Trophoblast cell (in vitro differentiated cells and primary cell): ENCODE measurements around the gene PRSS3.
"Not testable (repeated sequence)": the region's sequence is repeated elsewhere in the genome, so short reads cannot be mapped to it uniquely, and the experiment has no call there.

Source experiments
- DNase-seq, 2 donors: peaks; one replicate each; pipeline ENCODE4 v3.0.0-alpha.2; 2016
- H2AFZ ChIP-seq: 2 replicates; pipeline ENCODE4 v1.6.1; 2013; ENCODE audit warnings: low read length, moderate library complexity, mild to moderate bottlenecking; ENCODE audit not compliant: insufficient read depth, poor library complexity
- H2AK5ac ChIP-seq: 2 replicates; pipeline ENCODE4 v1.6.1; 2013; ENCODE audit warnings: mild to moderate bottlenecking, low read length
- H2BK120ac ChIP-seq: 2 replicates; pipeline ENCODE4 v1.6.1; 2013; ENCODE audit warnings: low read length, mild to moderate bottlenecking, moderate library complexity; ENCODE audit not compliant: insufficient read depth, poor library complexity
- H2BK12ac ChIP-seq: 2 replicates; pipeline ENCODE4 v1.6.1; 2013; ENCODE audit warnings: mild to moderate bottlenecking, low read length, moderate library complexity
- H2BK5ac ChIP-seq: 2 replicates; pipeline ENCODE4 v1.6.1; 2013; ENCODE audit warnings: low read length, low read depth, moderate library complexity, mild to moderate bottlenecking; ENCODE audit not compliant: poor library complexity
- H3K14ac ChIP-seq: 2 replicates; pipeline ENCODE4 v1.6.1; 2013; ENCODE audit warnings: mild to moderate bottlenecking, low read length
- H3K18ac ChIP-seq: 2 replicates; pipeline ENCODE4 v1.6.1; 2013; ENCODE audit warnings: mild to moderate bottlenecking, low read length
- H3K23ac ChIP-seq: 2 replicates; pipeline ENCODE4 v1.6.1; 2013; ENCODE audit warnings: low read length
- H3K27ac ChIP-seq: 2 replicates; pipeline ENCODE4 v1.5.1; 2013; ENCODE audit warnings: low read depth, mild to moderate bottlenecking, inconsistent platforms, low read length, moderate library complexity
- H3K27me3 ChIP-seq: 2 replicates; pipeline ENCODE4 v1.6.1; 2013; ENCODE audit warnings: inconsistent platforms, mild to moderate bottlenecking, low read length, moderate library complexity; ENCODE audit not compliant: insufficient read depth
- H3K36me3 ChIP-seq, 2 experiments: 1 replicate in 1 of 2; 2 replicates in 1 of 2; pipeline ENCODE4 v1.6.1; 2013; ENCODE audit warnings: low read length in 2 of 2, mild to moderate bottlenecking in 2 of 2, moderate library complexity in 1 of 2; ENCODE audit not compliant: insufficient read depth in 2 of 2, control insufficient read depth in 1 of 2
- H3K4ac ChIP-seq: 2 replicates; pipeline ENCODE4 v1.6.1; 2013; ENCODE audit warnings: low read depth, mild to moderate bottlenecking, low read length, moderate library complexity
- H3K4me1 ChIP-seq, 2 experiments: 1 replicate in 1 of 2; 2 replicates in 1 of 2; pipeline ENCODE4 v1.6.1; 2013; ENCODE audit warnings: low read length in 2 of 2, mild to moderate bottlenecking in 2 of 2, moderate library complexity in 1 of 2; ENCODE audit not compliant: insufficient read depth in 2 of 2, control insufficient read depth in 1 of 2
- H3K4me2 ChIP-seq: 2 replicates; pipeline ENCODE4 v1.6.1; 2013; ENCODE audit warnings: inconsistent platforms, mild to moderate bottlenecking, low read length, moderate library complexity
- H3K4me3 ChIP-seq: 2 replicates; pipeline ENCODE4 v1.5.1; 2013; ENCODE audit warnings: mild to moderate bottlenecking, low read depth, low read length, inconsistent platforms
- H3K79me1 ChIP-seq: one replicate; pipeline ENCODE4 v1.6.1; 2013; ENCODE audit warnings: low read length
- H3K79me2 ChIP-seq: 2 replicates; pipeline ENCODE4 v1.6.1; 2013; ENCODE audit warnings: low read length, mild to moderate bottlenecking; ENCODE audit not compliant: control insufficient read depth, insufficient read depth, poor library complexity
- H3K9ac ChIP-seq: 2 replicates; pipeline ENCODE4 v1.6.1; 2013; ENCODE audit warnings: mild to moderate bottlenecking, low read length
- H3K9me3 ChIP-seq: 2 replicates; pipeline ENCODE4 v1.6.1; 2013; ENCODE audit warnings: low read depth, mild to moderate bottlenecking, control low read depth, inconsistent platforms, low read length; ENCODE audit not compliant: insufficient read depth
- H4K12ac ChIP-seq: 2 replicates; pipeline ENCODE4 v1.6.1; 2013; ENCODE audit warnings: low read depth, mild to moderate bottlenecking, low read length, moderate library complexity
- H4K8ac ChIP-seq: 2 replicates; pipeline ENCODE4 v1.6.1; 2013; ENCODE audit warnings: low read depth, mild to moderate bottlenecking, low read length, moderate library complexity
- H4K91ac ChIP-seq: one replicate; pipeline ENCODE4 v1.6.1; 2013; ENCODE audit warnings: low read depth, mild to moderate bottlenecking, low read length, moderate library complexity
- WGBS: extraction: QIAGEN DNeasy Blood & Tissue Kit; methylation state at CpG from one replicate; pipeline ENCODE4 v1.1.7; 2013; ENCODE audit warnings: missing lambda C conversion rate; ENCODE audit not compliant: insufficient read length, insufficient coverage; ENCODE audit errors: extremely low coverage; 5-methylcytosine and 5-hydroxymethylcytosine counted together

Gene PRSS3

DNA sequence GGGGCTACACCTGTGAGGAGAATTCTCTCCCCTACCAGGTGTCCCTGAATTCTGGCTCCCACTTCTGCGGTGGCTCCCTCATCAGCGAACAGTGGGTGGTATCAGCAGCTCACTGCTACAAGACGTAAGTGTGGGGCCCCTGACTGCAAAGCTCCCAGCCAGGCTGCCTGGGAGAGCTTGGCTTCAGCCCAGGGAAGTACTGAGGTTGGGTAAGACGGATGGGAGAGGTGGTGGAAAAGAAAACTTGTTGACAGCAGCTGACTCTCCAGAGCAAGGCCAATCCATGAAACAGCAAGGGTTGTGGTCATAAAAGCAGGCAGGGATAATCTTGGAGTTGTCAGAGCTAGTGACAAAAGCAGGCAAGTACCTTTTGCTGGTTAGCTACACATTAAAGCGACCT is 1.3 kb downstream of the PRSS3 start:
- not testable (repeated sequence) for H3K27me3 ChIP-seq, H3K27ac ChIP-seq, H3K79me2 ChIP-seq, H4K8ac ChIP-seq, H2AK5ac ChIP-seq, H3K4me2 ChIP-seq, H3K4me1 ChIP-seq, H2AFZ ChIP-seq, H3K9ac ChIP-seq, H3K36me3 ChIP-seq, H3K14ac ChIP-seq, H4K12ac ChIP-seq, H2BK12ac ChIP-seq, DNase-seq, H3K18ac ChIP-seq, H3K9me3 ChIP-seq, H3K4ac ChIP-seq, H4K91ac ChIP-seq, H2BK5ac ChIP-seq, H3K79me1 ChIP-seq, H3K23ac ChIP-seq, H3K4me3 ChIP-seq, H2BK120ac ChIP-seq
- WGBS, result no CpG with 5 or more reads among the region's 5 CpGs

DNA sequence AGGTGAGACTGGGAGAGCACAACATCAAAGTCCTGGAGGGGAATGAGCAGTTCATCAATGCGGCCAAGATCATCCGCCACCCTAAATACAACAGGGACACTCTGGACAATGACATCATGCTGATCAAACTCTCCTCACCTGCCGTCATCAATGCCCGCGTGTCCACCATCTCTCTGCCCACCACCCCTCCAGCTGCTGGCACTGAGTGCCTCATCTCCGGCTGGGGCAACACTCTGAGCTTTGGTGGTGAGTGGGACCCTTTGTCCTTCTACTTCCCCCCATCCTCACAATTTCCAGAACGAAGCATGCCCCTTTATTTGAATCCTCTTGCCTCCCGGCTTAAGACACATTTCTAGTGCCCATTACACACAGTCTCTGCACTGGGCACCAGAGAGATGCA is 2.5 kb downstream of the PRSS3 start:
- no peak overlapping the region for H2BK120ac ChIP-seq
- no peak overlapping the region for H3K9ac ChIP-seq
- H2BK12ac ChIP-seq, result no peak overlapping the region
- WGBS, result no CpG with 5 or more reads among the region's 8 CpGs
- peaks cover 9% of the 10 kb centered on the region for H3K9me3 ChIP-seq
- H3K36me3 ChIP-seq, result no peaks in the 10 kb centered on the region
- H4K91ac ChIP-seq, result no peak overlapping the region
- H3K4me2 ChIP-seq, result no peak overlapping the region
- no peak overlapping the region for H3K14ac ChIP-seq
- H3K23ac ChIP-seq, result no peak overlapping the region
- no peak overlapping the region for H3K4ac ChIP-seq
- no peak overlapping the region for H4K8ac ChIP-seq
- DNase-seq, result no peak
- no peak overlapping the region for H2AFZ ChIP-seq
- H3K18ac ChIP-seq, result no peak overlapping the region
- no peaks in the 10 kb centered on the region for H3K79me2 ChIP-seq
- no peaks in the 10 kb centered on the region for H3K4me1 ChIP-seq
- no peaks in the 10 kb centered on the region for H3K79me1 ChIP-seq
- H3K4me3 ChIP-seq, result no peak overlapping the region
- no peak overlapping the region for H3K27ac ChIP-seq
- no peak overlapping the region for H2BK5ac ChIP-seq
- H3K27me3 ChIP-seq, result no peaks in the 10 kb centered on the region
- H4K12ac ChIP-seq, result no peak overlapping the region
- no peak overlapping the region for H2AK5ac ChIP-seq

DNA sequence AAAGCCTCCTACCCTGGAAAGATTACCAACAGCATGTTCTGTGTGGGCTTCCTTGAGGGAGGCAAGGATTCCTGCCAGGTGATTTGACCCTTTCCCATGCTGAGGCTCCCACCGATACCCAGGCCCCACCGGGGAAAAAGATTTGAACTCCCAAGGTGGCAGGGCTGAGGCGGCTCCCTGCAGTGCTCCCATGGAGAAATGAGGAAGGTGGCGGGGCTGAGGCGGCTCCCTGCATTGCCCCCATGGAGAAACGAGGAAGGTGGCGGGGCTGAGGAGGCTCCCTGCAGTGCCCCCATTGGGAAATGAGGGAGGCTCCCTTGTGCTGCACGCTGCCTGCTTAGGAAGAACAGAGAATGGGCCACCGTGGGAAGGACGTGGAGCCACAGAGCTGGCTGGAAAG is 3.2 kb downstream of the PRSS3 start:
- no peak overlapping the region for H4K91ac ChIP-seq
- H3K4me1 ChIP-seq, result no peaks in the 10 kb centered on the region
- H3K27me3 ChIP-seq, result no peaks in the 10 kb centered on the region
- no peak overlapping the region for H2BK120ac ChIP-seq
- H3K36me3 ChIP-seq, result no peaks in the 10 kb centered on the region
- no peaks in the 10 kb centered on the region for H3K79me1 ChIP-seq
- no peak overlapping the region for H3K18ac ChIP-seq
- H3K23ac ChIP-seq, result no peak overlapping the region
- H3K4ac ChIP-seq, result no peak overlapping the region
- no peak overlapping the region for H2BK12ac ChIP-seq
- H3K4me3 ChIP-seq, result no peak overlapping the region
- no peak overlapping the region for H3K4me2 ChIP-seq
- peaks cover 9% of the 10 kb centered on the region for H3K9me3 ChIP-seq
- WGBS, result no CpG with 5 or more reads among the region's 10 CpGs
- no peak overlapping the region for H2BK5ac ChIP-seq
- no peak overlapping the region for H2AK5ac ChIP-seq
- no peak overlapping the region for H3K9ac ChIP-seq
- H3K27ac ChIP-seq, result no peak overlapping the region
- no peak overlapping the region for H3K14ac ChIP-seq
- no peak overlapping the region for H4K12ac ChIP-seq
- H4K8ac ChIP-seq, result no peak overlapping the region
- no peaks in the 10 kb centered on the region for H3K79me2 ChIP-seq
- no peak for DNase-seq
- H2AFZ ChIP-seq, result no peak overlapping the region

DNA sequence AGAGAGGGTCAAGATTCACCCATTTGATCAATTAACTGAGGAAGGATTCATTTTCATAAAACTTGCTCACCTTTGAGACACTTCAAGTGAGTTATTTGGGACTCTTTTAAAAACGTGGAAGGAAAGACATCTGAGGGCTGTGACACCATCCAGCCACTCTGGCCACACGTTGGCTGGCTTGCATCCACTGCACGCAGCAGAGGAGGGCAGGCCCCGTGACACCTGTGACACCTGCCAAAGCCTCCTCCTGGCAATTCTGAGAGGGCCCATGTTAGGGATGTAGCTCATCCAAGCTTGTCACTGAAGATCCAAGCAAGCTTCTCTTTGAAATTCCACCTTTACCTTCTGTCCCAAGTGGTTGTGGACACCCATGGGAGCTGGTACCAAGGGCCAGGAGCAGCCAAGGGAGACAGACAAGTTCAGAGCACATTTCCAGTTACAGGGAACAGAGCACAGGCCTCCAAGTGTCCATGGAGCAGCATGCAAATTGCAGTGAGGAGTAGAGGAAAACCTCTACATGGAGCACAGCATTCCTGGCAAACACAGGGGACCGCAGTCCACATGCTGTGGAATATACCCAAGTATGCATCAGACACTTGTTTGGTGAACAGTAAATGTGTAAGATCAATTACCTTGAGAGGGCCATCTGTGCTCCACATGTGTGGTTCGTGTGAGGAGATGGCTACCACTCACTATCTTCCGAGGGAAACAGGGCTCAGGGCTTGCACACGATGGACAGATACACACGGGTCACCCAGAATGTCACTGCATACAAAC is 4.8 kb downstream of the PRSS3 start:
- H2BK5ac ChIP-seq, result no peak overlapping the region
- no peak overlapping the region for H3K4me3 ChIP-seq
- no peak overlapping the region for H2AK5ac ChIP-seq
- H2BK12ac ChIP-seq, result no peak overlapping the region
- no peak overlapping the region for H4K12ac ChIP-seq
- H3K4ac ChIP-seq, result no peak overlapping the region
- no peak overlapping the region for H3K18ac ChIP-seq
- no peak overlapping the region for H3K4me2 ChIP-seq
- no peaks in the 10 kb centered on the region for H3K27me3 ChIP-seq
- H3K36me3 ChIP-seq, result no peaks in the 10 kb centered on the region
- H2BK120ac ChIP-seq, result no peak overlapping the region
- no CpG with 5 or more reads among the region's 9 CpGs for WGBS
- H3K14ac ChIP-seq, result no peak overlapping the region
- no peak overlapping the region for H2AFZ ChIP-seq
- DNase-seq, result no peak
- H3K4me1 ChIP-seq, result no peaks in the 10 kb centered on the region
- H3K23ac ChIP-seq, result no peak overlapping the region
- peaks cover 9% of the 10 kb centered on the region for H3K9me3 ChIP-seq
- no peak overlapping the region for H3K27ac ChIP-seq
- H4K91ac ChIP-seq, result no peak overlapping the region
- H3K79me2 ChIP-seq, result no peaks in the 10 kb centered on the region
- no peak overlapping the region for H4K8ac ChIP-seq
- H3K9ac ChIP-seq, result no peak overlapping the region
- no peaks in the 10 kb centered on the region for H3K79me1 ChIP-seq
